Ovary (tissue), 9 donors: Measurements from ENCODE around the gene MC1R. TPM values are rescaled to one million over a fixed set of nuclear protein-coding genes. Genes with fewer than 3 reads are reported as not detected.

Source experiments
- DNase-seq, 5 donors: peaks; one replicate each; pipeline ENCODE4 v3.0.0-alpha.2; 2019 to 2020
- H3K27ac ChIP-seq, 2 donors: fragments of 200-600 bp; one replicate each; pipeline versions ENCODE4 v1.5.1 to v1.8.0; 2019 to 2022
- H3K27me3 ChIP-seq: fragments of 200-600 bp; one replicate; pipeline ENCODE4 v1.8.0; 2022
- H3K36me3 ChIP-seq: fragments of 200-600 bp; sonication (generic); one replicate; pipeline ENCODE4 v1.5.1; 2019
- H3K4me1 ChIP-seq: one replicate; pipeline ENCODE4 v1.8.1; 2013; ENCODE audit warnings: mild to moderate bottlenecking, moderate library complexity; ENCODE audit not compliant: insufficient read depth
- H3K4me3 ChIP-seq: fragments of 200-600 bp; sonication (generic); one replicate; pipeline ENCODE4 v1.5.1; 2017
- H3K9me3 ChIP-seq, 2 donors: fragments of 200-600 bp in 1 of 2; sonication (generic) in 1 of 2; one replicate each; pipeline versions ENCODE4 v1.5.1 to v1.8.1; 2013 to 2019; ENCODE audit warnings: mild to moderate bottlenecking in 1 of 2, moderate library complexity in 1 of 2
- EP300 ChIP-seq: sonication (generic); formaldehyde crosslinking; IDR thresholded peaks from one replicate; pipeline ENCODE4 v1.6.1; 2017; ENCODE audit warnings: antibody characterized with exemption
- POLR2A ChIP-seq: fragments of 450-650 bp; IDR thresholded peaks from one replicate; pipeline ENCODE4 v1.6.1; 2017; ENCODE audit warnings: antibody characterized with exemption, mild to moderate bottlenecking, moderate library complexity
- WGBS, 3 donors: extraction: QIAGEN DNeasy Blood & Tissue Kit in 1 of 3; methylation state at CpG; one replicate each; pipeline versions ENCODE4 v1.1.5 to v1.1.7; 2013 to 2017; 5-methylcytosine and 5-hydroxymethylcytosine counted together
- intact Hi-C, 4 donors: fragments of 100-400 bp; cut with DNase I; formaldehyde crosslinking; loops; one replicate each; pipeline versions ENCODE4 v1.11.0 to v1.15.1; 2022 to 2023
- polyA plus RNA-seq, 2 donors: library from polyadenylated mRNA; stranded (reverse); fragments of 200-250 nt in 1 of 2; fragments of 350-450 nt in 1 of 2; fragmentation: Illumina TruSeq in 1 of 2; extraction: RNeasy Lipid Tissue Mini Kit (QIAGEN cat#74804) in 1 of 2; gene quantifications; one replicate each; pipeline ENCODE4 v1.2.3, GENCODE V29; 2013 to 2014
- total RNA-seq, 7 donors: library from RNA; depleted of rRNA in 2 of 7; stranded (reverse); fragments of >200 nt in 2 of 7; fragmentation: NEBNext Ultra II Directional in 3 of 7; extraction: Animal tissue kit (Norgen Biotek cat#: 25700) in 3 of 7; gene quantifications; one replicate each; pipeline versions ENCODE4 v1.1.0 to v1.2.4, GENCODE V29; 2016 to 2023
- TF ChIP-seq, protein P1 (sequence below), 3 donors: fragments of 450-650 bp in 2 of 3; fragments of 200-600 bp in 1 of 3; IDR thresholded peaks; one replicate each; pipeline versions ENCODE4 v1.5.1 to v1.8.0; 2016 to 2022; ENCODE audit warnings: antibody characterized with exemption in 3 of 3, mild to moderate bottlenecking in 1 of 3
- donor health status: DM: no; HTN: no; CAD: no; lungs with moderate emphysema.
- donor health status: DM: no; HTN: no; CAD: no.
- donor health status: Bipolar disorder and iron deficiency.
- donor health status: DM: yes; HTN: yes; CAD: no.
- donor health status: DM: no; HTN: no; CAD: no.
- donor health status: DM: yes; HTN: yes; CAD: no.

The MC1R gene
- total and polyA plus RNA-seq, 9 donors: 0.42 to 8.5 (median 4.6) TPM

DNA sequence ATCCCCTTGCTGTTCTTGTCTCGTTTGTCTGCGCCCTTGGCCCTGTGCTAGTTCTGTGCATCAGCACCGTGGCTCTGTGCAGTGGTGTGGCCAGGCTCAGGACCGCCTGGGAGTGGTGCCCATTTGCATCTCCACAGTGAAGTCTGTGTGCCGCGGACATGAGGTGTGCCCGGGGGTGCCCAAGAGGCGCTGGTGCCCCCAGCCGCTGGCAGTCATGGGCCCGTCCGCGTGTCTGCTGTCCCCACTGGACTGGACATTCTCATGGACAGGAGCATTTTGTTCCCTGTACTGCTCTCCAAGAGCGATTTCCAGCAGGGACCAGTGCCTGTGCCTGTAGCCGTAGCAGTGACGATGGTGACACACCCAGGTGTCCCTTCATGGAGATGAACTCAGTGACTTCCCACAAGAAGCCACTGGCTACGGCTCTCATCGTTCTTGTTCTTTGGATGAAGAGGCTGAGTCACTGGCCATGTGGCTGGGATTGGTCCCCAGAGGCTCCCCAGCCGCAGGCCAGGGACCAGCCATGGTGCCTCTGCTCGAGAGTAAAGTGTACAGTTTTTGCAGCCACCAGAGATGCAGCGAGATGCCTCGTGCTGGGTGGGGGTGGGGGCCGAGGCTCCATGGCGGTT is 13.0 kb upstream of the MC1R start:
- no peaks in the 10 kb centered on the region for H3K9me3 ChIP-seq
- TF ChIP-seq POLR2A (no peak), EP300 (no peak)
- TF ChIP-seq, protein P1, sequence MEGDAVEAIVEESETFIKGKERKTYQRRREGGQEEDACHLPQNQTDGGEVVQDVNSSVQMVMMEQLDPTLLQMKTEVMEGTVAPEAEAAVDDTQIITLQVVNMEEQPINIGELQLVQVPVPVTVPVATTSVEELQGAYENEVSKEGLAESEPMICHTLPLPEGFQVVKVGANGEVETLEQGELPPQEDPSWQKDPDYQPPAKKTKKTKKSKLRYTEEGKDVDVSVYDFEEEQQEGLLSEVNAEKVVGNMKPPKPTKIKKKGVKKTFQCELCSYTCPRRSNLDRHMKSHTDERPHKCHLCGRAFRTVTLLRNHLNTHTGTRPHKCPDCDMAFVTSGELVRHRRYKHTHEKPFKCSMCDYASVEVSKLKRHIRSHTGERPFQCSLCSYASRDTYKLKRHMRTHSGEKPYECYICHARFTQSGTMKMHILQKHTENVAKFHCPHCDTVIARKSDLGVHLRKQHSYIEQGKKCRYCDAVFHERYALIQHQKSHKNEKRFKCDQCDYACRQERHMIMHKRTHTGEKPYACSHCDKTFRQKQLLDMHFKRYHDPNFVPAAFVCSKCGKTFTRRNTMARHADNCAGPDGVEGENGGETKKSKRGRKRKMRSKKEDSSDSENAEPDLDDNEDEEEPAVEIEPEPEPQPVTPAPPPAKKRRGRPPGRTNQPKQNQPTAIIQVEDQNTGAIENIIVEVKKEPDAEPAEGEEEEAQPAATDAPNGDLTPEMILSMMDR (IDR thresholded peaks at IDR 0.05): no peak
- H3K36me3 ChIP-seq: no peaks in the 10 kb centered on the region
- DNase-seq: peak in 1 of 5 donors; percentile 16
- 90 to 91% (median 90%) methylated on average over 23 of the region's 23 CpGs for WGBS, 3 donors
- intact Hi-C loops: no loop called here
- no peaks in the 10 kb centered on the region for H3K27me3 ChIP-seq
- H3K27ac ChIP-seq: no peak overlapping the region
- no peaks in the 10 kb centered on the region for H3K4me1 ChIP-seq
- no peak overlapping the region for H3K4me3 ChIP-seq

DNA sequence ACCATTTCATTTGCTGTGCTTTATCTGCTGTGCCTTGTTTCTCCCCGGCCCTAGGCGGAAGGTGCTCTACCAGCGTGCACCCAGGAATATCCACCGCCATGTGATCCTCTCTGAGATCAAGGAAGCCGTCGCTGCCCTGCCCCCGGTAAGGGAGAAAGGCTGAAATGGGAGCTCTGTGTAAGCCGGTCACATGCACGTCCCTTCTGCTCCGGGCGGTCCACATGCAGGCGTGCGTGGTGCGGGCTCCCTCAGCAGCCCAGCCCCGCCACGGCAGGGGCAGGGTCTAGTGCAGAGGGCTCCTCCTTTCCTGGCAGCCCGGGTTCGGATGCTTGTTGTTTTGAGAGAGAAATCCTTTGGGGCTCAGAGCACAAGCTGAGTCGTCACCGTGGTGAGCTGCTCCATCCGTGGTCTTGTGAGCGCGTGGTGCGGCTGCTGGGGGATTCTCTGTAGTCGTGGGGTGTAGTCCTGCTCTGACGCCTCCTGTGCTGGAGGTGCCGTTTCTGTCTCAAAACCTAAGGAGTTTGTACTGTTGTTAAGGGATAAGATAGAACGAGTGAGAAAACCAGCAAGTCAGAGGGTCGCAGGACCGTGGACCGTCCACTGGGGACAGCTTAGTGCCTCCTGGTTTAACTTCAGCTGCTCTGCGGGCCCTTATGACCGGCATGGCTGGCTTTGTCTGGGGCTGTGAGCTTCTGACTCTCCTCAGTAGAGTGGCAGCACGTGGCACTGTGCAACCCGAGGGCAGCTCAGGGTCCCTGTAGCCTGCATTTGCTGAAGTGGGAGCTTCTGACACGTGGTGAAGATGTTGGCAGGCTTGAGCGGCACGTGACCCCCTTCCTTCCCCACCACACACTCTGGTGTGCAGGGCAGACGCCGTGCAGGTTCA is 12.3 kb upstream of the MC1R start:
- Histone ChIP-seq H3K4me3 (no peak overlapping the region), H3K36me3 (no peaks in the 10 kb centered on the region), H3K4me1 (no peaks in the 10 kb centered on the region), H3K27me3 (no peaks in the 10 kb centered on the region), H3K9me3 (no peaks in the 10 kb centered on the region), H3K27ac (no peak overlapping the region)
- WGBS, 3 donors: 94 to 96% (median 95%) methylated on average over 38 to 40 of the region's 40 CpGs
- TF ChIP-seq, protein P1 (IDR thresholded peaks at IDR 0.05): no peak
- TF ChIP-seq EP300 (no peak), POLR2A (no peak)
- intact Hi-C loops: no loop called here
- peak in 1 of 5 donors; percentile 18 for DNase-seq

DNA sequence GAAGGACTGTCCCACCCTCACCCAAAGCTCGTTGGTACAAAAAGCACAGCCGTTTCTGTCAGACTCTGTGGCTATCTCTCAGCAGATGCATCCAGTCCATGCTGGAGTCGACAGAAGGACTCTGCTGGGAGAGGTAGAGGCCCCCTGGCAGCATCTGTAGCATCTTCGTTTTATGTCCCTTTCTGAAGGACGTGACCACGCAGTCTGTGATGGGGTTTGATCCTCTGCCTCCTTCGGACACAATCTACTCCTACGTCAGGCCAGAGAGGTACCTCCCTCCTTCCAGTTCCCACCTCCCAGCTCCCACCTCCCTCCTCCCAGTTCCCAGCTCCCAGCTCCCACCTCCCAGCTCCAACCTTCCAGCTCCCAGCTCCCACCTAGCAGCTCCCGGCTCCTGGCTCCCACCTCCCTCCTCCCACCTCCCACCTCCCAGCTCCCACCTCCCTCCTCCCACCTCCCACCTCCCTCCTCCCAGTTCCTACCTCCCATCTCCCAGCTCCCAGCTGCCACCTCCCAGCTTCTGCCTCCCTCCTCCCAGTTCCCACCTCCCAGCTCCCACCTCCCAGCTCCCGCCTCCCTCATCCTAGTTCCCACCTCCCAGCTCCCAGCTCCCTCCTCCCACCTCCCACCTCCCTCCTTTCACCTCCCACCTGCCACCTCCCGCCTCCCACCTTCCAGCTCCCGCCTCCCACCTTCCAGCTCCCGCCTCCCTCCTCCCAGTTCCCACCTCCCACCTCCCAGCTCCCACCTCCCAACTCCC is 11.4 kb upstream of the MC1R start:
- H3K36me3 ChIP-seq: no peaks in the 10 kb centered on the region
- no peak for DNase-seq
- H3K4me1 ChIP-seq: no peaks in the 10 kb centered on the region
- H3K27me3 ChIP-seq: no peaks in the 10 kb centered on the region
- intact Hi-C loops: no loop called here
- TF ChIP-seq POLR2A (no peak), EP300 (no peak)
- TF ChIP-seq, protein P1 (IDR thresholded peaks at IDR 0.05): no peak
- H3K4me3 ChIP-seq: no peak overlapping the region
- H3K9me3 ChIP-seq: no peaks in the 10 kb centered on the region
- WGBS, 3 donors: 92 to 97% (median 94%) methylated on average over 12 to 13 of the region's 13 CpGs
- H3K27ac ChIP-seq: no peak overlapping the region

DNA sequence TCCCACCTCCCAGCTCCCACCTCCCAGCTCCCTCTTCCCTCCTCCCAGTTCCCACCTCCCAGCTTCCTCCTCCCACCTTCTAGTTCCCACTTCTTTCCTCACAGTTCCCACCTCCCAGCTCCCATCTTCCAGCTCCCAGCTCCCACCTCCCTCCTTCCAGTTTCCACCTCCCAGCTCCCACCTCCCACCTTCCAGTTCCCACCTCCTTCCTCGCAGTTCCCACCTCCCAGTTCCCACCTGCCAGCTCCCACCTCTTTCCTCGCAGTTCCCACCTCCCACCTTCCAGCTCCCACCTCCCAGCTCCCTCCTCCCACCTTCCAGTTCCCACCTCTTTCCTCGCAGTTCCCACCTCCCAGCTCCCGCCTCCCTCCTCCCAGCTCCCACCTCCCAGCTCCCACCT is 10.4 kb upstream of the MC1R start:
- intact Hi-C loops: no loop called here
- TF ChIP-seq EP300 (no peak), POLR2A (no peak)
- TF ChIP-seq, protein P1 (IDR thresholded peaks at IDR 0.05): no peak
- DNase-seq: no peak
- Histone ChIP-seq H3K27me3 (no peaks in the 10 kb centered on the region), H3K4me3 (no peak overlapping the region), H3K36me3 (no peaks in the 10 kb centered on the region), H3K4me1 (no peaks in the 10 kb centered on the region), H3K27ac (no peak overlapping the region), H3K9me3 (no peaks in the 10 kb centered on the region)
- WGBS, 3 donors: 86 to 97% (median 92%) methylated on average over 4 of the region's 4 CpGs
